Stimulated activated CD8-positive, alpha-beta memory T cell treated with anti-CD3 and anti-CD28 coated beads, Interleukin-4, amount 100 ng/mL, for 48 hours (primary cell): ENCODE results near the gene GON4L.
"Not testable (repeated sequence)": the region's sequence is repeated elsewhere in the genome, so short reads cannot be mapped to it uniquely, and the experiment has no call there.

ENCODE experiments used
- DNase-seq: peaks from one replicate; pipeline ENCODE4 v3.0.0-alpha.2; 2020

The GON4L gene

DNA sequence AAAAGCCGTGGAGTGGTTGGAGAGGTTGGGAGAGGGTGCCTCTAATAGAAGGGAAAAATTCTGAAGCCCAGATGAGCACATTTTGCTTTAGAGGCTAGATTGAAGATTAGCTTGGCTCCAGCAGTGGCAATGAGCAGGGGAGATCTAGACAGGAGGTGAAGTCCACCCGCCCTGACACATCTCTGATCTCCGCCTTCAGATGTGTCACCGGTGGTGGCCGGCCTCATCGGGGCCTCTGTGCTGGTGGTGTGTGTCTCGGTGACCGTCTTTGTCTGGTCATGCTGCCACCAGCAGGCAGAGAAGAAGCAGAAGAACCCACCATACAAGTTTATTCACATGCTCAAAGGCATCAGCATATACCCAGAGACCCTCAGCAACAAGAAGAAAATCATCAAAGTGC is 10.8 kb upstream of the GON4L start:
- no peak for DNase-seq

DNA sequence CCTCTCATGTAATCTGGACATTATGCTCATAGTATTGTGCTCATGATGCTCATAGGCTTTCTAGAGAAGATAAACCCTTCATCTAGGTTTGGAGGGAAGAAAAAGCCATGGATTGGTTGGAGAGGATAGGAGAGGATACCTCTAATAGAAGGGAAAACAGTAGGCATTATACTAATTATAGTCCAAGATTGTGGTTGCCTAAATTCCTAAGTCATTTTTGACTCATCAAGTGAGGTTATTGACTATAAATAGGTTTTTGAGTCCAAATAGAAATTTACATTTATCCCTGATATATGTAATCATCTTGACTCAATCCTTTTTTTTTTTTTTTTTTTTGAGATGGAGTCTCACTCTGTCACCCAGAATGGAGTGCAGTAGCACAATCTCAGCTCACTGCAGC is 7.4 kb upstream of the GON4L start:
- DNase-seq: no peak

DNA sequence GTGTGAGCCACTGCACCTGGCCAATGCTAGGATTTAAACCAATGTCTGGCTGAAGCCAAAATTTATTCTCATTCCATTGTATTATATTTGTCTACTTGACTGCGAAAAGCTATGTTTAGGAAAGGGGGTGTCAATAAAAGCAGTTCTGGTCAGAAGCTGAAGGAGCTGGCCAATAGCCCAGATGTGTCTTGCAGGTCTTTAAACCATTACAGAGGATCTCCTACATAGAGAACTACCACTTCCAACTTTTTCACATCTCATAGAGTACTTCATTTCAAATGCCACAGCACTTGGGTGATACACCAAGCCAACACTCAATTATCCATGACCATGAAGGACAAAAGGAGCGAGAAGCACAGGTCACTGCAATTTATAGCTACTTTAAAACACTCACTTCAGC is 4.9 kb upstream of the GON4L start:
- DNase-seq: no peak

- DNase-seq: no peak
Observed at GRCh38 chr1:155860970-155861510, 4.0 kb upstream of the GON4L start.

DNA sequence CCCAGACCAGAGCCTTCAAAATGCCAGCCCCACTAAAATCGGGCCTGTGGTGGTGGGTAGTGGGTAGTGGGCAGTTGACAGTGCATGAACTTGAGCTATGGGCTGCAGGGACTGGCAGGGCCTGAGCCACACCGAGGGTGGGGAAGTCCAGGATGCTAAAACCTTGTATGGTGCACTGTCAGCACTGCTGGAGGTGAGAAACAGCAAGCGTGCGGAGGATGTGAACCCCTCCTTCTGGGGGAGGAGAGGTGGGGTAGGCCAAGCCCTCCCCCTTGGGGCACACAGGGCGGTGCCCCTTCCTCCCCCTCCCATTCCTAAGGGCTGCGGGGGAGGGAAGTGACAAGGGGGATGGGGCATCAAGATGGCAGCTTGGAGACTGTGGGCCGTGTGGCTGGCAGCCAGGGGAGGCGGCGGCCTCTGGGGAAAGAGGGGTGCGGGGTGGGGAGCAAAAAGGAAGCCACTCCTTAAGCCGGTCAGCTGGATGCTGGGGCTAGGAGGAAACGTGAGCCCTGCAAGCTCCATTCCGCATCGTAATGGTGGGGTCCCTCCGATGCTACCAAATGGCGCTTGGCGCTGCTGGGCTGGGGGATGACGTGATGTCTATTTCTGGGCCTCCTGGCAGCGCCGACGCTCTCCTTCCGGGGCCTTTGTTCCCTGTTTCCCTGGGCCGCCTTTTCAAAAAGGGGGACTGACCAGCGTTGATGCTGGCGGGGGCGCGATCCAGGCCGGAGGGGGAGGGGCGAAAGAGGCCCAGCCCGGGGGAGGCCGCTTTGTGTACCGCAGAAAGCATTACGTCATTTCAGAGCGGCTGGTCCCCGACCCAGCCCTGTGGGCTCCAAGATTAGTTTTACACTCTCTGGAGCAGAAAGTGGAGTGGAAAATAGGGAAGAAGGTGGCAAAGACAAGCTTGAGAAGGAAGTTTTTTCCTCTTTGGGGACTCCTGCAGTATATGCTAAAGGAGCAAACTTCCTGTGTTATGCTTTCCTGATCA is 3.2 kb upstream of the GON4L start:
- peak; percentile 80 for DNase-seq

GRCh38 chr1:155859234-155859829 is 2.3 kb upstream of the GON4L start, which contains the start of gene SYT11:
SYT11 (plus strand) TSS chr1:155859567; CDS start chr1:155859762, 195 bp downstream.
- peak; percentile 98 for DNase-seq

- peak; percentile 65 for DNase-seq
Observed at GRCh38 chr1:155858800-155859233, 1.8 kb upstream of the GON4L start.

DNA sequence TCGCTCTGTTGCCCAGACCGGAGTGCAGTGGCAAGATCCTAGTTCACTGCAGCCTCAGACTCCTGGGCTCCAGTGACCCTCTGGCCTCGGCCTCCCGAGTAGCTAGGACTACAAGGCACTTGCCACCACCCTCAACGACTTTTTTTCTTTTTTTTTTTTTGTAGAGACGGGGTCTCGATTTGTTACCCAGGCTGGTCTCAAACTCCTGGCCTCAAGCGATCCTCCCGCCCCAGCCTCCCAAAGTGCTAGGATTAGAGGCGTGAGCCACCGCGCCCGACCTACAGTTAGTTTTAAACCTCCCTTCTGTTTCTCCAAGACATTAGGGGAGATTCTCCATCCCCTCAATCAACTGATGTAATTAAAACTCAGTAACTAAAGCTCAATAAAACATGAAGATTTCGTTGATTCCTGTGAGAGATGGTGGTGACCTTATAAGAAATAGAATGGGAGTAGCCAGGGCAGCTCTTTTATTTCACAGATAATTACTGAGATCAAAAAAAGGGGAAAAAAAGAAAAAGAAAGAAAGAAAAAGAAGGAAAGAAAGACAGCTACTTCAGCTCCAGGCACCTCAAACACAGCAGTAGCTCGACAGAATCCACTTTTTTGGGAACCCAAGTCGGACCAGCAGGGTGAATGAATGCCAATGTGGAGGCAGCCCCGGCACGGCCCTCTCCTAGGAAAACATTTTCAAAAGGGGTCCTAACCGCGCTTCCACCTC is 598 bp downstream of the GON4L start:
- DNase-seq: no peak

DNA sequence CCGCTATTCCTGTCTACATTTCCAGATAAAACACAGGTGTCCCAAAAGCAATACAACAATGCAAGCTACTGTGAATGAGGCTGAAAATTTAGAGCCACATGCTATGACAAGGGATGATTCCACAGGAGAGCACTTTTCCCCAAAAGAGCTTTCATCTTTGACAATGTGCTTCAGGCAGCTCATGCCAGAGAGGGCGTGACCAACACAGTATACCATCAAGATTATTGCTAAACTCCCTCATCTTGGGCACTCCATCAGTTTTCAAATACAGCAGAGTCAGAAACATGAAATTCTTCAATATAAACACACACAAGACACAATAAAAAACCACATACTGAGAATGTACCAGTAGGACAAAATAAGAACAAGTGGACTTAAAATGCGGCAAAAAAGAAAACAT is 6.7 kb downstream of the GON4L start:
- DNase-seq: no peak

DNA sequence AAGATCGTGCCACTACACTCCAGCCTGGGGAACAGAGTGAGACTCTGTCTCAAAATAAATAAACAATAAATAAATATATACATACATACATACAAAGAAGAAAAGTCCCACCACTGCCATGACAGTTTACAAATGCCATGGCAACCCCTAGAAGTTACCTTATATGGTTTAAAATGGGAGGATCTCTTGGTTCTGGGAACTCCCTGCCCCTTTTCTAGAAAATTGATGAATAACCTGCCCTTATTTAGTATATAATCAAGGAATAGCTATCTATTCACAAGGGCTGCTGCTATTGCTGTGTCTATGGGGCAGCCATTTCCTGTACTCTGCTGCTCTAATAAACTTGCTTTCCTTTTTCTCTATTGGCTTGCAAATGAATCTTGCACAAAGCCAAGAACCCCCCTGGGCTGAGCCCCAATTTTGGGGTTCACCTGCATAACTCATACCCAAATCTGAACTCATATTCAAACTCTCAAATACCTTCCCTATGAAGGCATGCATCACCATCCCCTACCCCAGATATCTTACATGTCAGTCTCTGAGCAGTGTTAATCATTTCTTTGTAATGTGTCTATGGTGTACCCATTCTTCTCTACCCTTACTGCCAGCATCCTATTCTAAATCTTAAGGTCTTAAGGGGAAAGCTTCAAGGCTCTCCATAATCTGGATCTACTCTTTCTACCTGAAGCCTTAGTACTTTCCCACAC is 9.0 kb downstream of the GON4L start:
- no peak for DNase-seq

DNA sequence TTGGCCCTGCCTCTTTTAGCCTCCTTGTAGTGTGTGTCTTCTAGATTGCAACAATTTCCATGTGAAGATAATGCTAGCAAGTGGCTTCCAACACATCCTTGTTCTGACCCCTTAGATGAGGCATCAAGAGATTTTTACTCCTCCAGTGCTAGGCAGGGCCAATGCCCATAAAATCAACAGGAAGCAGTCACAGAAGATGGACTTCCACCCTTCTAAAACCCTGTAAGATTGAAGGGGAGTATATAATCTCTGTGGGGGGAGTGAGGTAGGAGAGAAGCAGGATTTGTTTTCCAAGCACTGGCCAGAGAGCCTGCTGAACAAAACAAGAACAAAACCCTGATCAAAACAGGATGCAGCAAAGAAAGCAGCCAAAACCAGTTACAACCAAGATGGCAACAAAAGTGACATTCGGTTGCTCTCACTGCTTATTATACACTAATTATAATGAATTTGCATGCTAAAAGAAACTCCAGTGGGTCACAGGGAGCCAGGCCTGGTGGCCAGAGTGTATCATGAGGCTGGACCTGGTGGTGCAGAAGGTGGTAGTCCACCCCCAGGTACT is 12.1 kb downstream of the GON4L start:
- DNase-seq: no peak

DNA sequence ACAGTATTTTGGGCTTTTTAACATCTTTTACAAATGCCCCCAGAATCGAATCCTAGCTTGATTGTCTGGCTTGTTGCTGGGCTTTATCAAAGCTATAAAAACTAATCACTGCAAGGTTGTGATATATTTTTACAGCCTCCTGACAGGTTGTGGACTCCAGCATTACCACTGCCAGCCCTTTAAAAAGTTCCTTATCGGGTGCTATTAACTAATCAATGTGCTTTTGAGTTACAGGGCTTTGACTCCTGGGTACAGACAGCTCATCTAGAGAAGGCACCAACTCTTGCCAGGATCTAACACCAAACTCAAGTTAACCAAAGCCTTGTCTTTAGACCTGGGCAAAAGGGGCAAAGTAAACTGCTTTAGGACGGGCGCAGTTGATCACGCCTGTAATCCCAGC is 16.6 kb downstream of the GON4L start:
- no peak for DNase-seq

DNA sequence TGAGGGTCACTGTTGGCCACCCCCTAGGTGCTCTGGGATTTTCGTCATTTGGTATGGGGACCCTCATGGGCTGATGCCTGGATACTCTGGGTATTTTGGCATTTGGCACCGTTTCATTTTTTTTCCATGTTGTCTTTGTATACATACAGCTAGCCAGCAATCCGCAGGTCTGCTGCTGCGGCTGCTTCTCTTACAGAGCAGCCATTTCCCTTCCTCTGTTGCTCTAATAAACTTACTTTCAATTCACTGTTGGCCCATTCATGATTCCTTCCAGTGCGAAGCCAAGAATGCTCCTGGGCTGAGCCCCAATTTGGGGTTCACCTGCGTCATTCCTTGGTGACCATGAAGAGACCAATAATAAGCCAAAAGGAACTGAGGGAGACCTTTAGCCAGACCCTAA is 21.5 kb downstream of the GON4L start:
- no peak for DNase-seq

DNA sequence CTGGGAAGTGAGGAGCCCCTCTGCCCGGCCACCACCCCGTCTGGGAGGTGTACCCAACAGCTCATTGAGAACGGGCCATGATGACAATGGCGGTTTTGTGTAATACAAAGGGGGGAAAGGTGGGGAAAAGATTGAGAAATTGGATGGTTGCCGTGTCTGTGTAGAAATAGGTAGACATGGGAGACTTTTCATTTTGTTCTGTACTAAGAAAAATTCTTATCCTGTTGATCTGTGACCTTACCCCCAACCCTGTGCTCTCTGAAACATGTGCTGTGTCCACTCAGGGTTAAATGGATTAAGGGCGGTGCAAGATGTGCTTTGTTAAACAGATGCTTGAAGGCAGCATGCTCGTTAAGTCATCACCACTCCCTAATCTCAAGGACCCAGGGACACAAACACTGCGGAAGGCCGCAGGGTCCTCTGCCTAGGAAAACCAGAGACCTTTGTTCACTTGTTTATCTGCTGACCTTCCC is 22.1 kb downstream of the GON4L start:
- DNase-seq: not testable (repeated sequence)

- DNase-seq: no peak
Observed at GRCh38 chr1:155834296-155834926, 22.6 kb downstream of the GON4L start.

- DNase-seq: no peak
Observed at GRCh38 chr1:155833665-155834295, 23.2 kb downstream of the GON4L start.

DNA sequence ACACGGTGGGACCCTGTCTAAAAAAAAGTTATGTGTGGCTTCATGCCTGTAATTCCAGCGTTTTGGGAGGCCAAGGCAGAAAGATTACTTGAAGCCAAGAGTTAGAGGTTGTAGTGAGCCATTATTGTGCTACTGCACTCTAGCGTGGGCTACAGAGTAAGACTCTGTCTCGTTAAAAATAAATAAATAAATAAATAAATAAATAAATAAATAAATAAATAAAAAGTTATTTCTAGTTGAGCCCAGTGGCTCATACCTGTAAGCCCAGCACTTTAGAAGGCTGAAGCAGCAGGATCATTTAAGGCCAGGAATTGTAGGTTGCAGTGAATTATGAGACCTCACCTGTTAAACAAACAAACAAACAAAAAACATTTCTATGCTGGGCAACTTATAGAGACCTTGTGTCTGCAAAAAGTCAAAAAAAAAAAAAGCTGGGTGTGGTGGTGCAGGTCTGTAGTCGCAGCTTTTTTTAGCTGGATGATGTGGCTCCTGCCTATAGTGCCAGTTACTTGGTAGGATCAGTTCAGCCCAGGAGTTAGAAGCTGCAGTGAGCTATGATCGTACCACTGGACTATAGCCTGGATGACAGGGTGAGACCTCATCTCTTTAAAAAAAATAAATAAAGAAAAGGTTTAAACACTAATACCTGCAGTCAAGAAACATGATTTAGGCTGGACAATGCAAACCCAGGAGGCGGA is 25.6 kb downstream of the GON4L start:
- no peak for DNase-seq

DNA sequence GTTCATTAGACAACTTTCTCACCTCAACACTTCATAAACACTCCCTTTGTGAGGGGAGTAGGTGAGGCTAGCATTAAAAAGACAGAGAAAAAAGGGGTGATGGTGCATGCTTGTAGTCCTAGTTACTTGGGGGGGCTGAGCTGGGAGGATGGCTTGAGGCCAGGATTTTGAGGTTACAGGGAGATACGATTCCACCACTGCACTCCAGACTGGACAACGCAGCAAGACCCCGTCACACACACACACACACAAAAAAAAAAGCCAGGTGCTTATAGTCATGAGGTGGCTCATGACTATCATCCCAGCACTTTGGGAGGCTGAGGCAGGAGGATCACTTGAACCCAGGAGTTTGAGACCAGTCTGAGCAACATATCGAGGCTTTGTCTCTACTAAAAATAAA is 29.6 kb downstream of the GON4L start:
- no peak for DNase-seq

- DNase-seq: no peak
Observed at GRCh38 chr1:155816351-155816750, 40.7 kb downstream of the GON4L start.

- no peak for DNase-seq
Observed at GRCh38 chr1:155813672-155814071, 43.3 kb downstream of the GON4L start.
